Vagina (tissue), 2 donors: ENCODE data around the gene ADK.

ENCODE experiments used
- CTCF ChIP-seq, 3 experiments: fragments of 450-650 bp in 2 of 3; fragments of 200-600 bp in 1 of 3; sonication (generic) in 1 of 3; IDR thresholded peaks; one replicate each; pipeline ENCODE4 v1.5.1; 2017 to 2019; ENCODE audit warnings: antibody characterized with exemption in 3 of 3, mild to moderate bottlenecking in 2 of 3, moderate library complexity in 2 of 3
- POLR2A ChIP-seq, 2 donors: fragments of 450-650 bp; IDR thresholded peaks; one replicate each; pipeline ENCODE4 v1.6.1; 2017; ENCODE audit warnings: antibody characterized with exemption in 2 of 2, mild to moderate bottlenecking in 2 of 2, moderate library complexity in 2 of 2
- POLR2AphosphoS5 ChIP-seq, 2 donors: sonication (generic); formaldehyde crosslinking; IDR thresholded peaks; one replicate each; pipeline ENCODE4 v1.9.0; 2017; ENCODE audit warnings: antibody characterized with exemption in 2 of 2, mild to moderate bottlenecking in 2 of 2, low read depth in 1 of 2; ENCODE audit not compliant: insufficient read depth in 1 of 2

GRCh38 chr10:74544106-74544505 is 393.1 kb downstream of the ADK start:
- TF ChIP-seq POLR2AphosphoS5 (IDR thresholded peaks at IDR 0.05; ENCODE audit: insufficient read depth in 1 of 2, low read depth in 1 of 2), result no peak
- no peak for TF ChIP-seq CTCF (IDR thresholded peaks at IDR 0.05)
- TF ChIP-seq POLR2A (IDR thresholded peaks at IDR 0.05), result no peak
